GM12878 (cell line): ENCODE data around the gene NT5DC4.

Experiments used
- CHD4 ChIP-seq: fragments of 200-600 bp; sonication (generic); IDR thresholded peaks from 2 replicates; pipeline ENCODE4 v1.6.1; 2016; ENCODE audit warnings: mild to moderate bottlenecking
- PAX8 ChIP-seq: fragments of 450-650 bp; IDR thresholded peaks from 2 replicates; pipeline ENCODE4 v1.6.1; 2017; ENCODE audit warnings: mild to moderate bottlenecking, moderate library complexity
- POLR2A ChIP-seq: IDR thresholded peaks from 2 replicates; pipeline ENCODE4 v1.6.1; 2011; ENCODE audit warnings: low read depth, mild to moderate bottlenecking, low read length
- TBL1XR1 ChIP-seq: IDR thresholded peaks from 2 replicates; pipeline ENCODE4 v1.6.1; 2012; ENCODE audit warnings: low read depth, low read length, improper control_type of control experiment
- YY1 ChIP-seq: IDR thresholded peaks from 2 replicates; pipeline ENCODE4 v1.6.1; 2011; ENCODE audit warnings: low read depth, mild to moderate bottlenecking, low read length
- ZBED1 ChIP-seq: IDR thresholded peaks from 2 replicates; pipeline ENCODE4 v1.6.1; 2016; ENCODE audit warnings: borderline replicate concordance
- TF ChIP-seq, protein P1 (sequence below): IDR thresholded peaks from 2 replicates; pipeline ENCODE4 v1.6.1; 2011; ENCODE audit warnings: low read depth, low read length, improper control_type of control experiment, borderline replicate concordance
- TF ChIP-seq, protein P2 (sequence below), 3 experiments: IDR thresholded peaks in 2 of 3; conservative IDR thresholded peaks in 1 of 3; 2 replicates each; pipeline ENCODE4 v1.5.1; 2011; ENCODE audit warnings: low read depth in 3 of 3, low read length in 3 of 3, mild to moderate bottlenecking in 3 of 3, control low read depth in 2 of 3, moderate library complexity in 2 of 3, inconsistent platforms in 1 of 3, mixed read lengths in 1 of 3; ENCODE audit not compliant: control insufficient read depth in 2 of 3, insufficient read depth in 1 of 3; ENCODE audit errors: extremely low read depth in 1 of 3

GRCh38 chr2:112723547-112723940, 2.7 kb downstream of the NT5DC4 start:
- TF ChIP-seq CHD4 (no peak), POLR2A (no peak), YY1 (no peak), TBL1XR1 (no peak), PAX8 (no peak), ZBED1 (no peak)
- TF ChIP-seq, protein P1, sequence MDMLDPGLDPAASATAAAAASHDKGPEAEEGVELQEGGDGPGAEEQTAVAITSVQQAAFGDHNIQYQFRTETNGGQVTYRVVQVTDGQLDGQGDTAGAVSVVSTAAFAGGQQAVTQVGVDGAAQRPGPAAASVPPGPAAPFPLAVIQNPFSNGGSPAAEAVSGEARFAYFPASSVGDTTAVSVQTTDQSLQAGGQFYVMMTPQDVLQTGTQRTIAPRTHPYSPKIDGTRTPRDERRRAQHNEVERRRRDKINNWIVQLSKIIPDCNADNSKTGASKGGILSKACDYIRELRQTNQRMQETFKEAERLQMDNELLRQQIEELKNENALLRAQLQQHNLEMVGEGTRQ, result no peak
- TF ChIP-seq, protein P2, sequence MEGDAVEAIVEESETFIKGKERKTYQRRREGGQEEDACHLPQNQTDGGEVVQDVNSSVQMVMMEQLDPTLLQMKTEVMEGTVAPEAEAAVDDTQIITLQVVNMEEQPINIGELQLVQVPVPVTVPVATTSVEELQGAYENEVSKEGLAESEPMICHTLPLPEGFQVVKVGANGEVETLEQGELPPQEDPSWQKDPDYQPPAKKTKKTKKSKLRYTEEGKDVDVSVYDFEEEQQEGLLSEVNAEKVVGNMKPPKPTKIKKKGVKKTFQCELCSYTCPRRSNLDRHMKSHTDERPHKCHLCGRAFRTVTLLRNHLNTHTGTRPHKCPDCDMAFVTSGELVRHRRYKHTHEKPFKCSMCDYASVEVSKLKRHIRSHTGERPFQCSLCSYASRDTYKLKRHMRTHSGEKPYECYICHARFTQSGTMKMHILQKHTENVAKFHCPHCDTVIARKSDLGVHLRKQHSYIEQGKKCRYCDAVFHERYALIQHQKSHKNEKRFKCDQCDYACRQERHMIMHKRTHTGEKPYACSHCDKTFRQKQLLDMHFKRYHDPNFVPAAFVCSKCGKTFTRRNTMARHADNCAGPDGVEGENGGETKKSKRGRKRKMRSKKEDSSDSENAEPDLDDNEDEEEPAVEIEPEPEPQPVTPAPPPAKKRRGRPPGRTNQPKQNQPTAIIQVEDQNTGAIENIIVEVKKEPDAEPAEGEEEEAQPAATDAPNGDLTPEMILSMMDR (IDR thresholded peaks at IDR 0.05 in 2 of 3, conservative IDR thresholded peaks at IDR 0.05 in 1 of 3; ENCODE audit: control insufficient read depth in 2 of 3, extremely low read depth in 1 of 3, insufficient read depth in 1 of 3, low read depth in 3 of 3, low read length in 3 of 3), result no peak
